ENCODE measurements around the gene PRLH. TPM values are rescaled to one million over a fixed set of nuclear protein-coding genes. Genes with fewer than 3 reads are reported as not detected.
A peak's percentile ranks its signal among the peaks of the same experiment; 100 is the strongest.

The PRLH gene, protein sequence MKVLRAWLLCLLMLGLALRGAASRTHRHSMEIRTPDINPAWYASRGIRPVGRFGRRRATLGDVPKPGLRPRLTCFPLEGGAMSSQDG
- total RNA-seq, result not detected in 2 replicates

DNA sequence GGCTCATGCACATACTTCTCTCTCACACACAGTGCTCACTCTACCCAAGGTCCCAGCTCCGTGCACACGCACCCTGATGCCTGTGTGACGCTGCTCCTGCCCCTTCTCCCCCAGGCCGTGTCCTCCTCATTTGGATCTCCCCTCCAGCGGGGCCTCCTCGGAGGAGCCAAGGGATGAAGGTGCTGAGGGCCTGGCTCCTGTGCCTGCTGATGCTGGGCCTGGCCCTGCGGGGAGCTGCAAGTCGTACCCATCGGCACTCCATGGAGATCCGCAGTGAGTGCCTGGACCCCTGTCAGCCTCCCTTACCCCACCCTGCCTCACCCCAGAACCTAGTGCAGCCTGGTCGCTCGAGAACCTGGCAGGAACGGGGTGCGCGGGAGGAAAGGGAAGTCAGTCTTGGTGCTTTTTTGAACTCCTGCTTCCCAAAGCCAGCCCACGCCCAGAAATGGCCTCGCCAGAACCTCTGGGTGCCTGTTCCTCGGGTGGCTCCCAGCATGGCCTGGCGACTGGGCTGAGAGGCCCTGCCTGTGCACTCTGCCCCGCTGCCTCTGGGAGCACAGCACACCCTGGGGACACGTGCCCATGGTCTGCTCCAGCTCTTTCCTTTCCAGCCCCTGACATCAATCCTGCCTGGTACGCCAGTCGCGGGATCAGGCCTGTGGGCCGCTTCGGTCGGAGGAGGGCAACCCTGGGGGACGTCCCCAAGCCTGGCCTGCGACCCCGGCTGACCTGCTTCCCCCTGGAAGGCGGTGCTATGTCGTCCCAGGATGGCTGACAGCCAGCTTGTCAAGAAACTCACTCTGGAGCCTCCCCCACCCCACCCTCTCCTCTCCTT is at the start of gene PRLH:
TSS of gene PRLH (plus strand) at position 174 of the 835 bp plus-strand sequence. CDS start at position 174, 0 bp downstream.
- TF ChIP-seq, protein P1, sequence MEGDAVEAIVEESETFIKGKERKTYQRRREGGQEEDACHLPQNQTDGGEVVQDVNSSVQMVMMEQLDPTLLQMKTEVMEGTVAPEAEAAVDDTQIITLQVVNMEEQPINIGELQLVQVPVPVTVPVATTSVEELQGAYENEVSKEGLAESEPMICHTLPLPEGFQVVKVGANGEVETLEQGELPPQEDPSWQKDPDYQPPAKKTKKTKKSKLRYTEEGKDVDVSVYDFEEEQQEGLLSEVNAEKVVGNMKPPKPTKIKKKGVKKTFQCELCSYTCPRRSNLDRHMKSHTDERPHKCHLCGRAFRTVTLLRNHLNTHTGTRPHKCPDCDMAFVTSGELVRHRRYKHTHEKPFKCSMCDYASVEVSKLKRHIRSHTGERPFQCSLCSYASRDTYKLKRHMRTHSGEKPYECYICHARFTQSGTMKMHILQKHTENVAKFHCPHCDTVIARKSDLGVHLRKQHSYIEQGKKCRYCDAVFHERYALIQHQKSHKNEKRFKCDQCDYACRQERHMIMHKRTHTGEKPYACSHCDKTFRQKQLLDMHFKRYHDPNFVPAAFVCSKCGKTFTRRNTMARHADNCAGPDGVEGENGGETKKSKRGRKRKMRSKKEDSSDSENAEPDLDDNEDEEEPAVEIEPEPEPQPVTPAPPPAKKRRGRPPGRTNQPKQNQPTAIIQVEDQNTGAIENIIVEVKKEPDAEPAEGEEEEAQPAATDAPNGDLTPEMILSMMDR (IDR thresholded peaks at IDR 0.05; ENCODE audit: insufficient read depth, low read length, severe bottlenecking), result no peak
- DNase-seq (ENCODE audit: low read depth), result no peak

DNA sequence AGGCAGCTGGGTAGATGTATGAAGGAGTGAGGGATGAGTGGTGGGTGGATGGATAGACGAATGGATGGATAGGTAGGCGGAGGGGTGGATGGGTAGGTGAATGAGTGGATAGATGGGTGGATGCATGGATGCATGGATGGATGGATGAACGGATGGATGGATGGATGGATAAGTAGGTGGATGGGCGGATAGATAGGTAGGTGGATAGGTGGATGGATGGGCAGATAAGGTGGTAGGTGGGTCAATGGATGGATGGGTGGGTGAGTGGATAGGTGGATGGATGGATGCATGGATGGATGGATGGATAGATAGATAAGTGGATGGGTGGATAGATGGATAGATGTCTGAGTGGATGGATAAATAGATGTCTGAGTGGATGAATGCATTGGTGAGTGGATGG is 49.2 kb upstream of the PRLH start:
- no peak overlapping the region for H3K4me3 ChIP-seq (ENCODE audit: low read depth, low read length)
- FAIRE-seq (peak; percentile 90), DNase-seq (ENCODE audit: low read depth) (no peak)
- H3K36me3 ChIP-seq (ENCODE audit: control insufficient read depth, insufficient read depth, low read length), result no peaks in the 10 kb centered on the region
- TF ChIP-seq, protein P1 (IDR thresholded peaks at IDR 0.05; ENCODE audit: insufficient read depth, low read length, severe bottlenecking), result no peak
- no peaks in the 10 kb centered on the region for H3K27me3 ChIP-seq (ENCODE audit: control insufficient read depth, insufficient read depth, low read length)

More for the DNA sequence above, at the start of gene PRLH:
- no peaks in the 10 kb centered on the region for H3K27me3 ChIP-seq (ENCODE audit: control insufficient read depth, insufficient read depth, low read length)
- FAIRE-seq, result no peak
- no peak within 1 kb of the TSS for H3K4me3 ChIP-seq (ENCODE audit: low read depth, low read length)
- H3K36me3 ChIP-seq (ENCODE audit: control insufficient read depth, insufficient read depth, low read length), result no peaks in the 10 kb centered on the region

DNA sequence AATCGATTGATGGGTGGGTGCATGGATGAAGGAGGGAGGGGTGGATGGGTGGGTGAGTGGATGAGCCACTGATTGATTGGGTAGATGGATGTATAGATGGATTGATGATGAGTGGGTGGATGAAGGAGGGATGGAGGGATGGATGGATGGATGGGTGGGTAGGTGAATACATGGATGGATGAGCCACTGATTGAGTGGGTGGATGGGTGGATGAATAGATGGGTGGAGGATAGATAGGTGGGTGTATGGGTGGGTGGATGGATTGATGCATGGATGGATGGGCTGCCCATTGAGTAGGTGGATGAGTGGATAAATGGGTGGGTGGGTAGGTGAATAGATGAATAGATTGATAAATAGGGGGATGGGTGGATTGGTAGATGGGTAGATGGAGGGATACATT is 48.4 kb upstream of the PRLH start:
- H3K36me3 ChIP-seq (ENCODE audit: control insufficient read depth, insufficient read depth, low read length), result no peaks in the 10 kb centered on the region
- FAIRE-seq, result no peak
- TF ChIP-seq, protein P1 (IDR thresholded peaks at IDR 0.05; ENCODE audit: insufficient read depth, low read length, severe bottlenecking), result no peak
- no peak overlapping the region for H3K4me3 ChIP-seq (ENCODE audit: low read depth, low read length)
- no peak for DNase-seq (ENCODE audit: low read depth)
- no peaks in the 10 kb centered on the region for H3K27me3 ChIP-seq (ENCODE audit: control insufficient read depth, insufficient read depth, low read length)

DNA sequence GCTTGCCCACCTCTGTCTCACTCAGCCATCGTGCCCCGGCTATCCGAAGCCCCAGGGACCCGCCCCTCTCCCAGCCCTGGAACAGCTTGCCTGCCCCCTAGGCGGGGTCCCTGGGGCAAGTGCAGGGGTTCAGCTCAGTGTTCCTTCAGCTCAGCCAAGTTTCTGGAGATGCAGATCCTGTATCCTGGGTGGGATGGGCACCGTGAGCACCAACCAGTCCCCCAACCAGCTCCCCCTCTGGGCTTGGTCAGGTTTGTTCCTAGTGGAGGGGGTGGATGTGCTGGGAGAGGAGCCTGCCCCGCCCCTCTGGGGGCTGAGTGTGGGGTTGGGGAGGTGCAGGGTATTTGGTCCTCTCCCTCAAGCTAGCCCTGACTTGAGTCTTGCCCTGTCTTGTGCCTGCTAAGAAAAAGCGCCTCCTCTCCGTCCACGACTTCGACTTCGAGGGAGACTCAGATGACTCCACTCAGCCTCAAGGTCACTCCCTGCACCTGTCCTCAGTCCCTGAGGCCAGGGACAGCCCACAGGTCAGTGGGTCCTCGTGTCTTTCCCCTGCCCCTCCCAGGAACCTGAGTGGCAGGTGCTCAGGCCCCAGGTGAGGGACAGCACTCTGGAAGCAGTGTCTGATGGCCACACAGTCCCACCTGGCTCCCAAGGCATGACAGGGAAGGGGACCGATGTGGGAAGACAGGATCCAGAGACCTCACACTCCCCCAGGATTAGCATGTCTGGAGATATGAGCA is 46.7 kb upstream of the PRLH start:
- no peak overlapping the region for H3K4me3 ChIP-seq (ENCODE audit: low read depth, low read length)
- no peaks in the 10 kb centered on the region for H3K27me3 ChIP-seq (ENCODE audit: control insufficient read depth, insufficient read depth, low read length)
- no peaks in the 10 kb centered on the region for H3K36me3 ChIP-seq (ENCODE audit: control insufficient read depth, insufficient read depth, low read length)
- DNase-seq (ENCODE audit: low read depth) (no peak), FAIRE-seq (no peak)
- TF ChIP-seq, protein P1 (IDR thresholded peaks at IDR 0.05; ENCODE audit: insufficient read depth, low read length, severe bottlenecking), result no peak

DNA sequence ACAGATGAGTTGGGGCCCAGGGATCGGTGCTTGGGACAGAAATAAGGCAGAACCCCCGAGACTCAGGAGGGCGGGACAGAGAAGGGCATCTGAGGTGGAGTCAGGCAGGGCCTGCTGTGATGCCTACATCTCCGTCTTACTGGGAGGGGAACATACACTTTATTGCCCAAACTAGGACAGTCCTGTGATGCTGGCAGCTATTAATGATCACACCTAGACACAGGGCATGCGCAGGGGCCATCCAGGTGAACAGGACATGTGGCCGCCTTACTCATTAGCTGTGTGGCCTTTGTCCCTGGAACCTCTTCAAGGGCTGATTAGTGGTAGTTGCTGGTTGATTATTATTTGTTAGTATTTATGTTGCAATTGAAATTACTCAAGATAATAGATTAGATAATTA is 46.1 kb upstream of the PRLH start:
- FAIRE-seq (no peak), DNase-seq (ENCODE audit: low read depth) (no peak)
- TF ChIP-seq, protein P1 (IDR thresholded peaks at IDR 0.05; ENCODE audit: insufficient read depth, low read length, severe bottlenecking), result no peak
- no peaks in the 10 kb centered on the region for H3K27me3 ChIP-seq (ENCODE audit: control insufficient read depth, insufficient read depth, low read length)
- H3K36me3 ChIP-seq (ENCODE audit: control insufficient read depth, insufficient read depth, low read length), result no peaks in the 10 kb centered on the region
- no peak overlapping the region for H3K4me3 ChIP-seq (ENCODE audit: low read depth, low read length)

All from bronchial epithelial cell (primary cell).